GM18505 (cell line): Measurements from ENCODE around the gene ITGB4.

Source experiments
- ATAC-seq: cut with Tn5 transposase; IDR thresholded peaks from one replicate; pipeline ENCODE4 v1.9.1; 2021; ENCODE audit not compliant: unreplicated experiment
- POLR2A ChIP-seq: IDR thresholded peaks from 4 replicates; pipeline ENCODE4 v1.6.1; 2011; ENCODE audit warnings: borderline replicate concordance; ENCODE audit not compliant: insufficient read depth, insufficient read length; ENCODE audit errors: extremely low read depth

ITGB4 gene

GRCh38 chr17:75731086-75731715 lies 9.9 kb downstream of the ITGB4 start:
- TF ChIP-seq POLR2A, result no peak
- no peak for ATAC-seq

- no peak for ATAC-seq
- no peak for TF ChIP-seq POLR2A
Measured at GRCh38 chr17:75731716-75732498, 10.6 kb downstream of the ITGB4 start.

GRCh38 chr17:75733471-75733870 lies 12.2 kb downstream of the ITGB4 start:
- no peak for ATAC-seq
- no peak for TF ChIP-seq POLR2A

- ATAC-seq, result no peak
- no peak for TF ChIP-seq POLR2A
Measured at GRCh38 chr17:75734674-75735294, 13.5 kb downstream of the ITGB4 start.

GRCh38 chr17:75736173-75736835 lies 15.0 kb downstream of the ITGB4 start:
- TF ChIP-seq POLR2A, result no peak
- ATAC-seq, result no peak

- TF ChIP-seq POLR2A, result no peak
- no peak for ATAC-seq
Measured at GRCh38 chr17:75737133-75737962, 16.1 kb downstream of the ITGB4 start.

- no peak for TF ChIP-seq POLR2A
- no peak for ATAC-seq
Measured at GRCh38 chr17:75738218-75738802, 17.1 kb downstream of the ITGB4 start.

GRCh38 chr17:75739174-75739573 lies 17.9 kb downstream of the ITGB4 start:
- no peak for TF ChIP-seq POLR2A
- no peak for ATAC-seq

- no peak for ATAC-seq
- TF ChIP-seq POLR2A, result no peak
Measured at GRCh38 chr17:75739801-75740200, 18.5 kb downstream of the ITGB4 start.

GRCh38 chr17:75740215-75740614 lies 19.0 kb downstream of the ITGB4 start:
- no peak for ATAC-seq
- no peak for TF ChIP-seq POLR2A

- TF ChIP-seq POLR2A, result no peak
- no peak for ATAC-seq
Measured at GRCh38 chr17:75740631-75741077, 19.4 kb downstream of the ITGB4 start.

- no peak for TF ChIP-seq POLR2A
- ATAC-seq, result no peak
Measured at GRCh38 chr17:75742337-75742736, 21.1 kb downstream of the ITGB4 start.

GRCh38 chr17:75743625-75744206 lies 22.5 kb downstream of the ITGB4 start:
- no peak for TF ChIP-seq POLR2A
- no peak for ATAC-seq

- ATAC-seq, result no peak
Measured at GRCh38 chr17:75748706-75749105, 27.4 kb downstream of the ITGB4 start.

More at GRCh38 chr17:75748706-75749105, 27.4 kb downstream of the ITGB4 start:
- TF ChIP-seq POLR2A, result no peak
